GM18507 (cell line): ENCODE results near the gene HDAC9.

Experiments used
- DNase-seq: peaks from one replicate; pipeline ENCODE4 v3.0.0; 2011; ENCODE audit warnings: low read depth; ENCODE audit not compliant: insufficient read length; ENCODE audit errors: extremely low spot score
- FAIRE-seq: peaks from 2 replicates; lab custom pipeline; 2011; peaks lifted over from hg19 to GRCh38; lab: Jason Lieb, UNC

Gene HDAC9

DNA sequence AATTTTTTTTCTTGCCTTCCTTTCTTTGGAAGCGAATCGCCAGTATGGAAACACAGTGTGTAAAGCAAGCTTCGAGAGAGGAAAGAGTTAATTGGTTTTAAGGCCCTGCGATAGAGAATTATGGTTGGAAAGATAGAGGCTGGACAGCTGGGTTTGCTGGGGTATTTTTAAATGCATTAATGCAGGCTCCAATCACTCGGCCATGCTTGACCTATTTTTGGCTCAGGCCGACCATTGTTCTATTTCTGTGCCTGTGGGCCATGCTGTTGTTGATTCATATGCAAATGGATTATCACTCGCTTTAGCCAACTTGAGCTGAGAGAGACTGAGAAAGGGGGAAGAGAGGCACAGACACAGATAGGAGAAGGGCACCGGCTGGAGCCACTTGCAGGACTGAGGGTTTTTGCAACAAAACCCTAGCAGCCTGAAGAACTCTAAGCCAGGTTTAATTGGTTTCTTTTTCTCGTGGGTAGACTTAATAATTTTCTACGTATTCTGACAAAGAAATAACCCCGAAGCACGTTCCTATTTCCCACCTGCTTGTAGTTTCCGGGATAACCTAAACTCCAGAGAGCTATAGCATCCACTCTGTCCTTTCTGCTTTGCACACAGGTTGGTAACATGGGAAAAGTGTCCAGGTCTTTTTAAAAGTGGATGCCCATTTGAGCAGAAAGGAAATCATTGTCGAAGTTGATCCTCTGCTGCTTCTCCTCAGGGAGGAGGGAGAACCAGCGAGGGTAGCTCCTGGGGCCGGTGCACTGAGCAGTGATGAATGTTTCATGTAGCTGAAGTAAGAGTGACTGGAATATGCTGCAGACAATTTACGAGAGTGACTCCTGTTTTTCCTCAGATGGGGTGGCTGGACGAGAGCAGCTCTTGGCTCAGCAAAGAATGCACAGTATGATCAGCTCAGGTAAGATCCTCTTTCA is at the start of gene HDAC9:
Gene HDAC9, plus strand, starts transcription at position 338 of the 929 bp plus-strand sequence. Its CDS starts 554 bp downstream, at position 892.
- FAIRE-seq: peak; percentile 89
- no peak for DNase-seq

DNA sequence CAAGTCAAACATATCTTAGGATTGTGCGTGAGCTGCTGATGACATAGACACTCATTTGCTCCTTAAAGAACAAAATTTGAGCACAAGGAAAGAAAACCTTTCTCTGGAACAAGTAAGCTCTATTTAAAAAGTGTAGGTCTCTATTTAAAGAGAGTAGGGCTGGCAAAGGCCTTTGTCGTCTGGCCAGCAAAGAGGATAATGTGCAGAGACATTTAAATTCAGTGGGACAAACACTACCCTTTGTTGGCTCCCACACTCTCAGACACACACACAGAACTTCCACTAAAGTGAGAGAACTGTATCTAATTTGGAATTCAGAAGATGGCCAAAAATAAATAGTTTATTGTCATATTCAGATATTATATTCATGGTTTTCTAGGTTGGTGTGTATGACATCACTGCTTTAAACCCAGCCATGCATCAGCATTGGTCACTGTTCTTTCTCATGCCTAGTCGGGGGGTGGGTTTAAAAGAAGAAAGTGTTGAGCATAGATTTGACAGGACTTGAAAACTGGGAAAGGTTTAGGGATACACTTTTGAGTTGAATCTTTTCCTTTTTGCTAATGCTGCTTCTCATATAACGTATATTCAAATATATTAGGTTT is 49.5 kb upstream of the HDAC9 start:
- no peak for FAIRE-seq

GRCh38 chr7:18450019-18450418 is 45.5 kb upstream of the HDAC9 start:
- DNase-seq: no peak
- no peak for FAIRE-seq

More for the DNA sequence above, 49.5 kb upstream of the HDAC9 start:
- DNase-seq: no peak

DNA sequence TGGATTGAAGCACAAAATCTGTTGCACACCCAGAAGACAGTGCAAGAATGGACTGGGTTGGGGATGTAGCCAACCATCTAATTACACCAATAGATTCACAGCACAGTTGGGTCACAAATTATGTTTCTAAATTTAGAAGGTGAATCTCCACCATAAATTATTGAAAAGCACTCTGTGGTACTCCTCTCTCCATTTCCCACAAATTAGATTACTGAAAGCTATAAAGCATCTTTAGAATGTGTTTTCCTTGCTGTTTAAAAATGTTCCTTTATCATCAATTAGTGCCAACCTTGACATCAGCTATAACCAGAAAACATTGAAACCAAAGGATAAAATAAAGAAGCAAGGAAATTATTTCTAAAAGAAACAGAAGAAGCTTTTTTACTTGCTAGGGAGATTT is 39.9 kb upstream of the HDAC9 start:
- DNase-seq (no peak), FAIRE-seq (peak; percentile 21)

DNA sequence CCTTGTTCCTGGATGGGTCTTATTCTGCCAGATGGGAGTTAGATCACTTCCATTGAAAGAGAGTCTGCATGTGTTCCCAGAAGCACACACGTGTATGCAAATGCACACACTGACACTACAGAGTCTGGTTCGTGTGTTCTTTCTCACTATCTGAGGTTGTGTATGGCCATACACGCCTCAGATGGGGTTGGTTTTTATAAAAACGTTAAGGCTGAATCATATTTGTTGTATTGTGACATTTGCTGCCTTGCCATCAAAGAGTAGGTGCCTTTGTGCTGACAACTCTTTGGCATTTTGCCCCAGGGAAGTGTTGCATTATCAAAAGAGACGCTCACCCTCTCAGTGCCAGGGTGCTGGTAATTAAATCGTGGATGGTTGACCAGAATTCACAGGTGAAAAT is 37.7 kb upstream of the HDAC9 start:
- FAIRE-seq (no peak), DNase-seq (no peak)

- DNase-seq: no peak
- peak; percentile 48 for FAIRE-seq
These were observed 36.7 kb upstream of the HDAC9 start for GRCh38 chr7:18458830-18459229.

GRCh38 chr7:18459484-18460245 is 35.9 kb upstream of the HDAC9 start:
- FAIRE-seq: peak; percentile 59

DNA sequence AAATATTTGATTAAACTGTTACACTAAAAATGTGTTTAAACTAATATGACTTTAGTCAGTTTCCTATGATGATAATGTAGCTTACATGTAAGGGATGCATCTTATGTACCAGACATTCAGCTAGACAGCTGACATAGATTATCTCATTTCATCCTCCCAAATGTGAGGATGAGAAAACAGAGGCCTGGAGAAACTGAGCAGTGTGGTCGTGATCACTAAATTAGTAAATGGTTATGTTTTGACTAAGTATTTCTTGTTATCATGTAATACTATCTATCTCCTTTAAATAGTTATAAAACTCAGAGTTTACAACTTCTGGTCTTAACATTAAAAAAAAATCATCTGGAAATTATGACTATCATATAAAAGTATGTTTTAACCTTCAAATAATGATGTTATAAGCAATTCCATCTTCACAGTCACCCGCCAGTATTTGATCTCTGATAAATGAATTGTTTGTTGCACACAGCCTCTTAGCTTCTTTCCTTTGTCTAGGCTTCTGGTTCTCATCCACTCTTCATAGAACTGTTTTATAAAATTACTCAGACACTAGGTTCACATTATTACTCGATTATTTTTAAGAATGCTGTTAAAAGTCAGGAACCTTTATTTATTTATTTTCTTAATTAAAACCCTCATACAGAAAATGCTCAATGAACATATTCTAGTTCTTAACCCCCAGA is 33.6 kb upstream of the HDAC9 start:
- DNase-seq (no peak), FAIRE-seq (peak; percentile 42)

More at GRCh38 chr7:18459484-18460245, 35.9 kb upstream of the HDAC9 start:
- no peak for DNase-seq

- no peak for FAIRE-seq
- no peak for DNase-seq
These were observed 30.7 kb upstream of the HDAC9 start for GRCh38 chr7:18464830-18465229.

DNA sequence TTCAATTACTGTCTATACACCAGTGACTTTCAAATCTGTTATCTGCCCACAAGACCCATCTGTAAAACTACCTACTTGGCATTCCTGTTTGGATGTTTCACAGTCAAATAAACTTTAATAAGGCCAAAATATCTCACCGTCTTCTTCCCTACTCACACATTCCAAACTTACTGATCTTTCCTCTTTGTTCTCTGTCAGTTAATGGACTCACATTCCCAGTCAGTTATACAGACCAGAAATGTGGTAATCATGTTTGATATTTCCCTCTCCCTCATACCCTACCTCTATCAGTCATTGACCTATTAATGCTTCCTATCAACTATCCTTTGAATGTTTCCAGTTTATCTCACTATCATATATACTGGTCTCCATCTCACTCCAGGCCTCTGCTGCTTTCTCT is 28.5 kb upstream of the HDAC9 start:
- FAIRE-seq (no peak), DNase-seq (no peak)

- FAIRE-seq (no peak), DNase-seq (no peak)
These were observed 26.8 kb upstream of the HDAC9 start for GRCh38 chr7:18468795-18469194.

GRCh38 chr7:18469316-18469715 is 26.2 kb upstream of the HDAC9 start:
- no peak for DNase-seq
- peak; percentile 64 for FAIRE-seq

DNA sequence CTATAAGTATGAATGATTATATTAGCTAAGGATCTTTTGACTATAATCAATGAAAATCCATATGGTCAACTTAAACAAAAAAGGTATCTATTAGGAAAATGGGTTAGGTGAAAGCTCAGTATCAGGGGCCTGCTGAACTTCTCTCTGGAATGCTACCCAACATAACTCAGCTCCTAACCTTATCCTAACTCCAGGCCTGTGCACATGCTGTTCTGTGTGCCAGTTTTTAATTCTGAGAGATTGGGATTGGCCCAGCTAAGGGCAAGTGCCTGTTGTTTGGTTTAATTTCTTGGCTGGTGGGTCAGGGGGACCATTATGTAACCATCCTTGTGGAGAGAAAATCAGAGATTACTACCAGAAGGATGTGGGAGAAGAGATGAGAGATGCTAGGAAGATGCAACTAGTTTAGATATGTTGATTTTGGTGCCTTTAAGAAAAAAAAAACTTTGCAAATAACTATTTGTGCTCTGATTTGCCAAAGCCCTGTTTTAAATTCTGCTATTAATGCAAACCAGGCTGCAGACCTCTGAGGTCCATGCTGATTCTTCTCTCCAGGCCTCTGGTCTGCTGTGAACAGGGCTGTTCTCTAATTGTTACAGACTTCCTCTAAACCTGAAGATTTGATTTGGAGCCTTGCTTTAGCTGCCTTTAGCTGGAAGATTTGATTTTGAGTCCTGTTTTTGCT is 23.9 kb upstream of the HDAC9 start:
- no peak for FAIRE-seq
- DNase-seq: no peak

DNA sequence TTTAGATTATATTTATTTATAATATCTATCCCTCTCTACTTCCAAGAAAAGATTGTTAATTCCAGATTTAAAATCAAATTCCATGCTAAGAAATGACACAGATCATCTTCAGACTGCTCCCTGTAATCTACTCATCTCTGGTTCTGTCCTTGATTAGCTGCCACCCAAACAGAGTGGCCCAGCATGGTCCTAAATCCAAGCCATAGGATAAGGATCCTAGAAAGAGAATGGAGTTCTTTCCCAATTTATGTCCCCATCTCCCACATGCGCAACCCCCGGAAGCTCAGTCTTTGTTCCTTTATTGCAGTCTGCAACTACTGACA is 23.4 kb upstream of the HDAC9 start:
- FAIRE-seq (no peak), DNase-seq (no peak)

GRCh38 chr7:18473119-18473518 is 22.4 kb upstream of the HDAC9 start:
- FAIRE-seq (no peak), DNase-seq (no peak)

- DNase-seq: no peak
- no peak for FAIRE-seq
These were observed 20.6 kb upstream of the HDAC9 start for GRCh38 chr7:18474944-18475343.

DNA sequence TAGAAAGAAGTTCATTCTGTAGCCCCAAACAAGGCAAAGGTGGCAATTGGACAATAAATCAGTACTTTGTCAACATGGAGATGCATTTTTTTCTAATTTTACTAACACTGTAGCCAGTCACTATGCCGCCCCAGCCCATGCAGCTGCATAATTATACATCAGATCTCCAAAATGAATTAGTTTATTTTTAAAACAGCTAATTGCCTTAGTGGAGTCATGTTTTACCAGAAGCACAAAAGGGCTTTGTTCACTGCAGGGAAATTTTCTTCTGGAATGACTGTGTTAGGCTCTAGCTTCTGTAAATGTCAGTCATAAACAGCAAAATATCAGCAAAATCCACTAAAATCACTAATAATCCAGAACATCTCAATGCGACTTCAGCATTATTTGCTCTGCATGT is 20.1 kb upstream of the HDAC9 start:
- FAIRE-seq: no peak
- no peak for DNase-seq

- FAIRE-seq: no peak
- no peak for DNase-seq
These were observed 13.8 kb upstream of the HDAC9 start for GRCh38 chr7:18481776-18482175.

- FAIRE-seq (no peak), DNase-seq (no peak)
These were observed 7.5 kb upstream of the HDAC9 start for GRCh38 chr7:18488049-18488448.
